Anterior cingulate cortex (tissue), 58 donors: ENCODE measurements around the gene ARHGAP19.

Experiments
- DNase-seq, 58 donors: peaks; one replicate each; lab custom pipeline; 2025; lab: John Stamatoyannopoulos, UW

ARHGAP19 gene

GRCh38 chr10:97174941-97175340 lies 117.5 kb downstream of the ARHGAP19 start:
- DNase-seq, result no peak

- no peak for DNase-seq
Measured at GRCh38 chr10:97174276-97174775, 118.1 kb downstream of the ARHGAP19 start.

GRCh38 chr10:97173036-97173435 lies 119.4 kb downstream of the ARHGAP19 start:
- DNase-seq, result no peak
